Measurements from ENCODE around the gene CAPZA1.

Gene CAPZA1

DNA sequence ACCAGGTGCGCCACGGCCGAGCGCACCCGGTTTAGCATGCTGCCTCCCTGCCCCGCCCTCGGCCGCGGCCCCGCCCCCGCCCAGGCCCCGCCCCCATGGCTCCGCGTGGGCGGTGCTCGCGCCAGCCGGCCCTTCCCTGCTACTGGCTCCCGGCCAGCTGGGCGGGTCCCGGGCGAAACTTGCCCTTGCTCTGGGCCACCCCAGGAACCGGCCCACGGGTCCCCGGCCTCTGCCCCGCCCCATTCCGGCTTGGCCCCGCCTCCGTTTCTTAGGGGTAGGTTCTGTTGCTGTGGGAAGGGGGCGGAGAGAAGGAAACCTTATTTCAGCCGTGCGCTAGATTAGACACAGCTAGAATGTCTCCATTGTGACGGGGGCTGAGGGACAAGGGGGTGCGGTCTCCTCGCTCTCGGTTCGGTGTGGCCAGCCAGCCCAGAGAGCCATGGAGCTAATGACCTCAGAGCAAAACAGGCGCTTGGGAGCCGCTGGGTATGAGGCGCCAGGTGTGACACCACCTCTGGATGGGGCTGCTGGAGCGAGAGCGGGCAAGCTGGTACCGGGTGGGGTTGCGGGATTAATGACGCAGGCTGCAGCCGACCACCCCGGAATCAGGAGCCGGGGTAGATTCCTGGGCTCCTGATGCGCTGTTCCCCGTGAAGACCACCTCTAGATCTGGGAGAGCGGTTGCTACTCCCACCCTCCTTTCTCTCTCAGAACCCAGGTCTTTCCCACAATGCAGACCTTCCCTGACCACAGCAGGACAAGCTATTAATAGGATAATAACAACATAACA lies 95.8 kb downstream of the CAPZA1 start, which contains the start of gene PPM1J:
PPM1J (minus strand) TSS at position 69 of the 790 bp plus-strand sequence; CDS start at position 38, 31 bp downstream.
- DNase-seq (ENCODE audit: low read depth in 2 of 2): peak; percentile 94 to 96

DNA sequence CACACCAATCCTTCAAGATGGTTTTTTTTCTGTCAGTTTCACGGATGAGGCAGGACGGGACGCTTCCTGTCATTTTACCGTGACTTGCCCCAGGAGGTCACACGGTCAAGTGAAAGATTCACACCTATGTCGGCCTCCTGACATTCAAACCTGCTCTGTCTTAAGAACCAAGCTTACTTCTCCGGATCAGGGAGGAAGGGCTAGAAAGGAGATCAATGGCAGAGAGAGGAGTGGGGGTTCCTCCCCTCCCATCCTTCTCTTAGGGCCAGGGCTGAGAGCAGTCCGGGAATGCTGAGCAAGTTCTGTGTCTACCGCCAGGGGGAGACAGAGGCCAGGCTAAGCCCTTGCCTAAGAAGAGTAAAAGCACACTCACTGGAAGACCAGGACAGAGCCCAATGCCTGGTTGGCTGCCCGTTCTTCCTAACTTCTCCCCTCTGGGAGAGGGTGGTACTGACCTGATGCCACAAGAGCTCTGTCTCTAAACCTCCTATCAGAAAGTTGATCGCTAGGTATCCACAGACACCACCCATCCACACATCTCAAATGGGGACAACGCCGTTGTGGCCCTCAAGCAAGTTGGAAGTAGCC lies 96.6 kb downstream of the CAPZA1 start:
- DNase-seq (ENCODE audit: low read depth in 2 of 2): peak; percentile 69 to 73

GRCh38 chr1:112717263-112717873 lies 97.7 kb downstream of the CAPZA1 start:
- DNase-seq (ENCODE audit: low read depth in 2 of 2): no peak

DNA sequence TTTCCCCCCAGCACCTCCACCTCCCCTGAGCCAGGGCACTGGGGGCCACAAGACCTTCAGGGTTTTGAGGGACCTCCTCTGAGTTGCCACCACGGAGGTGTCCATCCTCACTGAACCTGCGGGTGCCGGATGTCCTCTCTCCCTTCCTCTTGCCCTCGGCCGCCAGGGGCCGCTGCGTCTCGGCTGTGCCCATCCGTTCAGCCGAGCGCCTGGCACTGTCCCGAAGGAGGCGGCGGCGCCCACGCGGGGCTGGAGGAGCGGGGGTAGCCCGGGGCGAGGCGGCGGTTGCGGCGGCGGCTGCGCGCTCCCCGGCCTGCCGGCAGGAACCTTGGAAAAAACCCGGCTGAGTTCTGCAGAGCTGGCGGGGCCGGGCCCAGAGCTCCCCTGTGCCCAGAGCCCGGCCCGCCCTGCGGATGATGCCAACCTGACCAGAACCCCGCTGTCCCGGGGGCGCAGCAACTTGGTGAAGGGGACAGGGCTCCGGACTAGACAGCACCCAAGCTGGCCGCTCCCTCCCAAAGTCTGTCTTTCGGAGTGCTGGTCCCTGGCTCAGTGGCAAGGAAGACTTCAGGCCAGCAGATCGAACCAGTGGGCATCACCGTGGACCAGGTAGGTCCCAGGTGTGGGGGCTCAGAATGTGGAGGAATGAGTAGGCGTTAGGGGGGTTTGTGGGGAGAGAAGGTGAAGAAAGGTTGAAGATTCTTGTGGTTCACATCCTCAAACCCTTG lies 99.2 kb downstream of the CAPZA1 start:
- DNase-seq (ENCODE audit: low read depth in 2 of 2): peak; percentile 74 to 75

- no peak for DNase-seq (ENCODE audit: low read depth in 2 of 2)
Observed at GRCh38 chr1:112719706-112720105, 100.1 kb downstream of the CAPZA1 start.

DNA sequence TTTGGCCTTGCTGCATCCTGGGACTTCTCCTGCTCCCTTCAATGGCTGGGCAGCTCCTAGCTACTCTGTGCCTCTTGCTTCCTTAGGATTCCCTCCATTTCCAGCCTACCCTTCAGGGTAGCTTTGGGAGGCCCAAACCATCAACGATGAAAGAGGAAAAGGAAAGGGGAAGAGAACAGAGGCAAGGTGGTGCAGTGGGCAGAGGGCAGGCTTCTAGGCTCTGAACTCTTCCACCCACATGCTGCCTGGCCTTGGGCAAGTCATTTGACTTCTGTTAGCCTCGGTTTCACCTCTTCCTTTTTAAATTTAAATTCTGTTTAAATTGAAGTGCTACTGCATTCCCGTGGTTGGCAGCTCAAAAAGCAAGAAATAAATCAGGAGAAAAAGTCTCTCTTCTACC lies 101.2 kb downstream of the CAPZA1 start:
- no peak for DNase-seq (ENCODE audit: low read depth in 2 of 2)
